IMR-90 (cell line): Measurements from ENCODE around the gene ACSS1.

Source experiments
- BHLHE40 ChIP-seq: fragments of 150-350 bp; IDR thresholded peaks from 2 replicates; pipeline ENCODE4 v1.6.1; 2016; ENCODE audit warnings: mild to moderate bottlenecking, low read depth, low read length
- CEBPB ChIP-seq: IDR thresholded peaks from 2 replicates; pipeline ENCODE4 v1.6.1; 2012; ENCODE audit warnings: low read depth, low read length, improper control_type of control experiment
- FOS ChIP-seq: fragments of 150-350 bp; IDR thresholded peaks from 2 replicates; pipeline ENCODE4 v1.6.1; 2016; ENCODE audit warnings: low read depth, low read length
- POLR2A ChIP-seq: IDR thresholded peaks from 2 replicates; pipeline ENCODE4 v1.6.1; 2012; ENCODE audit warnings: mild to moderate bottlenecking, low read depth, low read length
- TF ChIP-seq, protein P1 (sequence below): conservative IDR thresholded peaks from 2 replicates; pipeline ENCODE4 v1.5.1; 2012; ENCODE audit warnings: mild to moderate bottlenecking, low read depth, low read length, improper control_type of control experiment

DNA sequence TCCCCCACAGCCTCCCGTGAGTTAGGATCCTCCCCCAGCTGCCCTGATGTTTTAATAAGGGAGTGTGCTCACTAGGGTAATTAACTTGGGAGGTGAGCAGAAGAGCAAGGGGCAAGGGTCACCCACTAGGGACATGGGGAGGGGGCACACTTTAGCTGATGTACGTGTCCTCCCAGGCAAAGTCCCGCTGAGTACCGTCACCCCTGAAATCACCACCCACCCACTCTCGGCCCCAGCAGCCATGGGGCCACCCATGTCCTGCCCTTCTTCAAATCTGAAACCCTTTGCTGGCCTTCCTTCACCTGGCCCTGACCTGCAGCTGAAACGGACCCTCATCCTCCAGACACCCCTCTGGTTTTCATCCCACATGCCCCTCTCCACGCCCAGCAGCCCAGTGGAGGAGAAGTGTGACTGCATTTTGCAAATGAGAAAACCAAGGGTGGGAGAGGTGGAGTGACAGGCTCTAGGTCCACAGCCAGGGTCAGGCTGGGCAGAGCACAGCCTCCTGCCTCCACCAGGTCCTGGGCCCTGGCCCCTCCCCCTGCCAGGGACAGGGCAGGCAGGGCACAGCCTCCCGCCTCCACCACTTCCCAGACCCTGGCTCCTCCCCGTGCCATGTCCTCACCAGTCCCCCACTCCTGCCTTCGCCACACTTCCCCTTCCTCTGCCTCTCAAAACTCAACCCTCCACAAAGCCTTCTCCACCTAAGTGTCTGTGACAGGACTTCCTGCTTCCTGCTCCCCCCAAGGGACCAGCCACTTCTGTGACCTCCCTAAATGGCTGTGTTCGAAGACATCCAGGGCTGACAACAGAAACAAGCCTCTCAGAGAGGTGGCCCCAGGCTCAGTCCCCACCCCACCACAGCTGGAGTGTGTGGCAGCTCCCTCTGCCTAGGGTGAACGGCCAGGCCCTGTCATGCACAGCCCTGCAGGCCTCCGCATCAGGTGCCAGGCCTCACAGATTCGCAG lies 15.1 kb downstream of the ACSS1 start:
- no peak for TF ChIP-seq CEBPB
- TF ChIP-seq BHLHE40 = no peak
- TF ChIP-seq, protein P1, sequence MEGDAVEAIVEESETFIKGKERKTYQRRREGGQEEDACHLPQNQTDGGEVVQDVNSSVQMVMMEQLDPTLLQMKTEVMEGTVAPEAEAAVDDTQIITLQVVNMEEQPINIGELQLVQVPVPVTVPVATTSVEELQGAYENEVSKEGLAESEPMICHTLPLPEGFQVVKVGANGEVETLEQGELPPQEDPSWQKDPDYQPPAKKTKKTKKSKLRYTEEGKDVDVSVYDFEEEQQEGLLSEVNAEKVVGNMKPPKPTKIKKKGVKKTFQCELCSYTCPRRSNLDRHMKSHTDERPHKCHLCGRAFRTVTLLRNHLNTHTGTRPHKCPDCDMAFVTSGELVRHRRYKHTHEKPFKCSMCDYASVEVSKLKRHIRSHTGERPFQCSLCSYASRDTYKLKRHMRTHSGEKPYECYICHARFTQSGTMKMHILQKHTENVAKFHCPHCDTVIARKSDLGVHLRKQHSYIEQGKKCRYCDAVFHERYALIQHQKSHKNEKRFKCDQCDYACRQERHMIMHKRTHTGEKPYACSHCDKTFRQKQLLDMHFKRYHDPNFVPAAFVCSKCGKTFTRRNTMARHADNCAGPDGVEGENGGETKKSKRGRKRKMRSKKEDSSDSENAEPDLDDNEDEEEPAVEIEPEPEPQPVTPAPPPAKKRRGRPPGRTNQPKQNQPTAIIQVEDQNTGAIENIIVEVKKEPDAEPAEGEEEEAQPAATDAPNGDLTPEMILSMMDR = no peak
- no peak for TF ChIP-seq POLR2A
- no peak for TF ChIP-seq FOS
